Vagina (tissue), 2 donors: ENCODE results near the gene RFC3. TPM values are rescaled to one million over a fixed set of nuclear protein-coding genes. Genes with fewer than 3 reads are reported as not detected.

Source experiments
- DNase-seq, 2 donors: peaks; one replicate each; pipeline ENCODE4 v3.0.0-alpha.2; 2017; ENCODE audit errors: extremely low spot score in 2 of 2
- H3K27ac ChIP-seq: fragments of 200-600 bp; sonication (generic); one replicate; pipeline ENCODE4 v1.5.1; 2019
- H3K27me3 ChIP-seq: fragments of 200-600 bp; sonication (generic); one replicate; pipeline ENCODE4 v1.5.1; 2019
- H3K36me3 ChIP-seq, 2 donors: fragments of 200-600 bp; sonication (generic); one replicate each; pipeline ENCODE4 v1.5.1; 2017 to 2019
- H3K4me1 ChIP-seq: fragments of 200-600 bp; sonication (generic); one replicate; pipeline ENCODE4 v1.5.1; 2019
- H3K4me3 ChIP-seq, 2 donors: fragments of 200-600 bp; sonication (generic); 1 replicate in 1 of 2; 2 replicates in 1 of 2; pipeline ENCODE4 v1.5.1; 2016 to 2019
- H3K9me3 ChIP-seq: fragments of 200-600 bp; sonication (generic); one replicate; pipeline ENCODE4 v1.5.1; 2019
- POLR2A ChIP-seq, 2 donors: fragments of 450-650 bp; IDR thresholded peaks; one replicate each; pipeline ENCODE4 v1.6.1; 2017; ENCODE audit warnings: antibody characterized with exemption in 2 of 2, mild to moderate bottlenecking in 2 of 2, moderate library complexity in 2 of 2
- POLR2AphosphoS5 ChIP-seq, 2 donors: sonication (generic); formaldehyde crosslinking; IDR thresholded peaks; one replicate each; pipeline ENCODE4 v1.9.0; 2017; ENCODE audit warnings: antibody characterized with exemption in 2 of 2, mild to moderate bottlenecking in 2 of 2, low read depth in 1 of 2; ENCODE audit not compliant: insufficient read depth in 1 of 2
- intact Hi-C: fragments of 100-400 bp; cut with DNase I; formaldehyde crosslinking; loops from one replicate; pipeline ENCODE4 v1.15.1; 2023
- total RNA-seq: library from RNA; depleted of rRNA; stranded (reverse); fragments of >200 nt; gene quantifications from one replicate; pipeline ENCODE4 v1.2.3, GENCODE V29; 2016
- TF ChIP-seq, protein P1 (sequence below), 3 experiments: fragments of 450-650 bp in 2 of 3; fragments of 200-600 bp in 1 of 3; sonication (generic) in 1 of 3; IDR thresholded peaks; one replicate each; pipeline ENCODE4 v1.5.1; 2017 to 2019; ENCODE audit warnings: antibody characterized with exemption in 3 of 3, mild to moderate bottlenecking in 2 of 3, moderate library complexity in 2 of 3

RFC3 gene
- total RNA-seq, 1 donor from 2014 or later = 8.6 TPM

DNA sequence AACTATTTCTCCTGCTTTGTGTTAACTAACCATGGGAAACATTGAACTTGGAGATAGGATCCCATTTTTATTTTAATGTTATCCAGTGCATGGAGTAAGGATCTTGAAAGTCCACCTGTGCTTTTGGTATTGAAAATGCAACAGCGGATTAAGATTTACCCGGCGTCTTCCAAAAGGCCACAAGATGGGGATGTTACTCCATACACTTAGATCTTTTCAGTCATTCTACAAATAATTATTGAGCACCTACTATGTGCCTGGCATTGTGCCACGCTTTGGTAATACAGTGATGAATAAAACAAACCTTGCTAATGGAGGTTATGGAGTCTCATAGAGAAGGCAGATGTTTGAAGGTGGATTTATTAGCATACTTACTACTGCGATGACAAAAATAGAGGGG lies 56.9 kb downstream of the RFC3 start:
- intact Hi-C loops = no loop called here
- H3K27me3 ChIP-seq = no peaks in the 10 kb centered on the region

DNA sequence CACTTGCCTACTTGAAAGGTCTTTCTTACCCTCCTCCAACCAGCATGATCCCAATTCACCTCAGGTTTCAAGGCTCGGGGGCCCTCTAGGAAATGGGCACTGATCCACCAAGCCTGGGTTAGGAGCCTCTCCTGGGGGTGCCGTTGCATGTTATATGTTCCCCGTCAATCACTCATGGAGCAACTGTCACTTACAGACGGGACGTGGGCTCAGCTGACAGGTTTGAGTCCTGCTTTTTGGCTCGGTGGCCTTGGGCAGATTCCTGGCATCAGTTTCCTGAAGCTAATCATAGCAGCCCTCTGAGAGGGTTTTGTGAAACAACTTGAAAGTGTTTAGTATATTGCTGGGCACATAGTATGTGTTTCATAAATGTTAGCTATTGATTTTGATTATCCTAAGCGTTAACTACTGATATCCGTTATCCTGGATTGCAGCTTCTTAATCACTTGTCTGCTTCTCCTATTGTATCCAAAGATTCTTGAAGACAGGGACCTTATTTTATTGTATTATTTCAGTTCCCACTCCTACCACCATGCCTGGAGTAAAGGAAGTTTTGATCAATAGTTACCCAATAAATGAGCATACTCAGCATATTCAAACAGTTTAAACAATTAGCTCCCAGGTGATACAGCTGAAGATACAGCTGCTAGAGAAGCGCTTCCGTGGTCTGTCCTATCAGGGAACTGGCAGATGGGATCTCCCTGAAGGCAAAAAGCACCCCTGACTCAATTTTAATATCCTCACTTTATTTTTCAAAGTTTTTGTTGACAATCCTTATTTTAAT lies 57.9 kb downstream of the RFC3 start:
- intact Hi-C loops = no loop called here
- H3K27me3 ChIP-seq = no peaks in the 10 kb centered on the region

More for the DNA sequence above, 56.9 kb downstream of the RFC3 start:
- no peak for DNase-seq
- TF ChIP-seq, protein P1, sequence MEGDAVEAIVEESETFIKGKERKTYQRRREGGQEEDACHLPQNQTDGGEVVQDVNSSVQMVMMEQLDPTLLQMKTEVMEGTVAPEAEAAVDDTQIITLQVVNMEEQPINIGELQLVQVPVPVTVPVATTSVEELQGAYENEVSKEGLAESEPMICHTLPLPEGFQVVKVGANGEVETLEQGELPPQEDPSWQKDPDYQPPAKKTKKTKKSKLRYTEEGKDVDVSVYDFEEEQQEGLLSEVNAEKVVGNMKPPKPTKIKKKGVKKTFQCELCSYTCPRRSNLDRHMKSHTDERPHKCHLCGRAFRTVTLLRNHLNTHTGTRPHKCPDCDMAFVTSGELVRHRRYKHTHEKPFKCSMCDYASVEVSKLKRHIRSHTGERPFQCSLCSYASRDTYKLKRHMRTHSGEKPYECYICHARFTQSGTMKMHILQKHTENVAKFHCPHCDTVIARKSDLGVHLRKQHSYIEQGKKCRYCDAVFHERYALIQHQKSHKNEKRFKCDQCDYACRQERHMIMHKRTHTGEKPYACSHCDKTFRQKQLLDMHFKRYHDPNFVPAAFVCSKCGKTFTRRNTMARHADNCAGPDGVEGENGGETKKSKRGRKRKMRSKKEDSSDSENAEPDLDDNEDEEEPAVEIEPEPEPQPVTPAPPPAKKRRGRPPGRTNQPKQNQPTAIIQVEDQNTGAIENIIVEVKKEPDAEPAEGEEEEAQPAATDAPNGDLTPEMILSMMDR (IDR thresholded peaks at IDR 0.05) = no peak
- TF ChIP-seq POLR2AphosphoS5 (IDR thresholded peaks at IDR 0.05; ENCODE audit: insufficient read depth in 1 of 2, low read depth in 1 of 2) (no peak), POLR2A (IDR thresholded peaks at IDR 0.05) (no peak)
- H3K4me1 ChIP-seq = no peaks in the 10 kb centered on the region
- no peak overlapping the region for H3K27ac ChIP-seq
- no peak overlapping the region for H3K4me3 ChIP-seq
- no peaks in the 10 kb centered on the region for H3K36me3 ChIP-seq
- no peaks in the 10 kb centered on the region for H3K9me3 ChIP-seq

DNA sequence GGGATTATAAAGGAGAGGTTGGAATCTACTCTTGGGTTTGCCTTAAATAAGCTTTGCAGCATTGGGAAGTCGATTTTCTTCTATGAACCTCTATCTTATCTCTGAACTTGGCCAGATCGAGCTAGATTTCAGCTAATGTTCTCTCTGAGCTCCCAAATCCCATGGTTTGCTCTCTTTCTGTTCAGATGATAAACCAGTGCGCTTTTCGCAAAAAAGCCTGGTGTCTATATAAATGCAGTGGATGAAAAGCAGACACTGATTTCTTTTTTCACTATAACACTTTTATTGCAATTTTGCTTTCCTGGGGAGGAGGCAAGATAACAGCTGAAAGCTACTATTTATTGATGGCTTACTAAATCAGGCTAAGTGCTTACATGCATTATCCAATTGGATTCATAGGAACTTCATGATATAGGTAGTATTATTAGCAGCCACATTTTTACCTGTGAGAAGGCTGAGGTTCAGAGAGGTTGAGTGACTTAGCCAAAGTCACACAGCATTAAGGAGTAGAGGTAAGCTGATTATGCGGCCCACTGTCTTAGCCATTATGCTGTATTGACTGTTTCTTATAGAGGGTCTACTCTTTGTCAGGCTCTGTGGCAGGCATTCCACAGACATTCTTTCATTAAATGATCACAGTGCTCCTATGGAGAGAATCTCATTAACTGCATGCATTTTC lies 58.9 kb downstream of the RFC3 start:
- no peak for DNase-seq
- Histone ChIP-seq H3K36me3 (no peaks in the 10 kb centered on the region), H3K27ac (no peak overlapping the region), H3K4me3 (no peak overlapping the region), H3K27me3 (no peaks in the 10 kb centered on the region), H3K4me1 (no peaks in the 10 kb centered on the region), H3K9me3 (no peaks in the 10 kb centered on the region)
- intact Hi-C loops = no loop called here
- TF ChIP-seq, protein P1 (IDR thresholded peaks at IDR 0.05) = no peak
- TF ChIP-seq POLR2A (IDR thresholded peaks at IDR 0.05) = no peak
- no peak for TF ChIP-seq POLR2AphosphoS5 (IDR thresholded peaks at IDR 0.05; ENCODE audit: insufficient read depth in 1 of 2, low read depth in 1 of 2)

More for the DNA sequence above, 57.9 kb downstream of the RFC3 start:
- no peak overlapping the region for H3K4me3 ChIP-seq
- H3K4me1 ChIP-seq = no peaks in the 10 kb centered on the region
- H3K9me3 ChIP-seq = no peaks in the 10 kb centered on the region
- no peak for DNase-seq
- H3K36me3 ChIP-seq = no peaks in the 10 kb centered on the region
- TF ChIP-seq, protein P1 (IDR thresholded peaks at IDR 0.05) = no peak
- TF ChIP-seq POLR2A (IDR thresholded peaks at IDR 0.05) (no peak), POLR2AphosphoS5 (IDR thresholded peaks at IDR 0.05; ENCODE audit: insufficient read depth in 1 of 2, low read depth in 1 of 2) (no peak)
- no peak overlapping the region for H3K27ac ChIP-seq

DNA sequence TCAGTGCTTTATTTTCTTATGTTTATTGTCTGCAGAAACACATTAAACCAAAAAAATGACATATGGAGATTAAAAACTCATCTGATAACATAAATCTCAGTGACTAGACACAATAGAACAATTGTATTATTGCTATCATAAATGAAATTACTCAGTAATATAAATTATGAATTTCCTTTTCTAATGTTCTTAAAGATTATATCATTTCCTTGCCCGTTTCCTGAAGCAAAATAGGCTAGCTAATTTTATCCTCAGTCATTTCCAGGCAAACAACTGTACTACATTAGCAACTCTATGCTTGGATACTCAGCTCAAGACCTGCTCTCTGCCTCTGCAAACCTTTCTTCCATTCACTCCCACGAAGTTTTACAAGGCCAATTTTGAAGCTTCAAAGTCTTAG lies 61.2 kb downstream of the RFC3 start:
- H3K27me3 ChIP-seq = no peaks in the 10 kb centered on the region
- intact Hi-C loops = no loop called here
- no peak overlapping the region for H3K4me3 ChIP-seq
- no peak for DNase-seq
- TF ChIP-seq, protein P1 (IDR thresholded peaks at IDR 0.05) = no peak
- TF ChIP-seq POLR2A (IDR thresholded peaks at IDR 0.05) = no peak
- no peak for TF ChIP-seq POLR2AphosphoS5 (IDR thresholded peaks at IDR 0.05; ENCODE audit: insufficient read depth in 1 of 2, low read depth in 1 of 2)
- no peaks in the 10 kb centered on the region for H3K9me3 ChIP-seq
- H3K4me1 ChIP-seq = no peaks in the 10 kb centered on the region
- no peak overlapping the region for H3K27ac ChIP-seq
- no peaks in the 10 kb centered on the region for H3K36me3 ChIP-seq

DNA sequence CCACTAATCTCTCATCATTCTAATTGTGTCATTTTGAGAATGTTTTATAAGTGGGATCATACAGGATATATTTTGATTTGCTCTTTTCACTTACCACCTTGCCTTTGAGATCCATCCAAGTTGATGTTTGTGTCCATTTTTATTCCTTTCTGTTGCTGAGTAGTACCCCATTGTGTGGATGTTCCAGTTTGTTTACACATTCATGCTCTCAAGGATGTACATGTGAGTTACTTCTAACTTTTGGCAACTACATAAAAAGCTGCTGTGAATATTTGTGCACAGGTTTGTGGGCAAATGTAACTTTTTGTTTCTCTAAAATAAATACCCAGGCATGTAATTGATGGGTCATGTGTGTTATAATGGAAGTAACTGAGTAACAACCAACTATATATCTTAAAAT lies 64.9 kb downstream of the RFC3 start:
- H3K9me3 ChIP-seq = no peaks in the 10 kb centered on the region
- H3K27ac ChIP-seq = no peak overlapping the region
- no peaks in the 10 kb centered on the region for H3K27me3 ChIP-seq
- intact Hi-C loops = no loop called here
- DNase-seq = no peak
- H3K4me3 ChIP-seq = no peak overlapping the region
- H3K36me3 ChIP-seq = no peaks in the 10 kb centered on the region
- no peaks in the 10 kb centered on the region for H3K4me1 ChIP-seq
- TF ChIP-seq, protein P1 (IDR thresholded peaks at IDR 0.05) = no peak
- TF ChIP-seq POLR2A (IDR thresholded peaks at IDR 0.05) (no peak), POLR2AphosphoS5 (IDR thresholded peaks at IDR 0.05; ENCODE audit: insufficient read depth in 1 of 2, low read depth in 1 of 2) (no peak)
